GM12878 (cell line): ENCODE measurements around the gene FASN. TPM values are rescaled to one million over a fixed set of nuclear protein-coding genes. Genes with fewer than 3 reads are reported as not detected.

ENCODE experiments used
- ATAC-seq: fragments of 200-7000 bp; cut with Tn5 transposase; 3 replicates; pipeline ENCODE4 v1.9.1; 2020; ENCODE audit warnings: mild to moderate bottlenecking, moderate library complexity
- BruUV-seq: library from RNA; stranded (reverse); fragments of 400-500 nt; replicated peaks from 2 replicates; lab custom pipeline; 2021; lab: Mats Ljungman, UMichigan
- CTCF ChIA-PET: fragments of 300-600 bp; sonication (Branson Sonifier 250); formaldehyde crosslinking; extraction: SDS; loops from one replicate; lab custom pipeline; 2021; ENCODE audit warnings: inconsistent platforms; lab: Yijun Ruan, JAX
- POLR2A ChIA-PET: fragments of 350-600 bp; formaldehyde crosslinking; extraction: SDS; loops from one replicate; lab custom pipeline; 2021; ENCODE audit warnings: inconsistent platforms; lab: Charles Lee
- RAD21 ChIA-PET: fragments of 300-600 bp; sonication (Branson Sonifier 250); formaldehyde crosslinking; loops from one replicate; lab custom pipeline; 2023; ENCODE audit warnings: antibody characterized with exemption; ENCODE audit not compliant: unreplicated experiment; lab: Charles Lee
- SMC1A ChIA-PET: fragments of 300-600 bp; sonication (Branson Sonifier 250); formaldehyde crosslinking; loops from one replicate; lab custom pipeline; 2023; ENCODE audit not compliant: unreplicated experiment, uncharacterized antibody; lab: Charles Lee
- DNase-seq: peaks from one replicate; pipeline ENCODE4 v3.0.0-alpha.2; 2011; ENCODE audit warnings: low read depth, low spot score
- FAIRE-seq: peaks from 3 replicates; lab custom pipeline; 2011; peaks lifted over from hg19 to GRCh38; lab: Jason Lieb, UNC
- H2AFZ ChIP-seq: 2 replicates; pipeline ENCODE4 v1.6.0; 2011; ENCODE audit warnings: low read depth, low read length, control low read depth; ENCODE audit not compliant: control insufficient read depth
- H3K27ac ChIP-seq: 2 replicates; pipeline ENCODE4 v1.5.1; 2011; ENCODE audit warnings: control low read depth; ENCODE audit not compliant: control insufficient read depth, insufficient read depth
- H3K27me3 ChIP-seq, 2 experiments: replicated peaks in 1 of 2; 2 replicates each; pipeline versions ENCODE4 v1.6.0 to v1.6.1; 2011; ENCODE audit warnings: low read length in 1 of 2; ENCODE audit not compliant: control insufficient read depth in 2 of 2, insufficient read depth in 2 of 2
- H3K36me3 ChIP-seq, 2 experiments: 2 replicates each; pipeline ENCODE4 v1.5.1; 2011; ENCODE audit warnings: low read length in 1 of 2; ENCODE audit not compliant: control insufficient read depth in 2 of 2, insufficient read depth in 2 of 2
- H3K4me1 ChIP-seq: 2 replicates; pipeline ENCODE4 v1.6.1; 2011; ENCODE audit warnings: mild to moderate bottlenecking, low read length, moderate library complexity, mixed read lengths; ENCODE audit not compliant: control insufficient read depth, insufficient read depth
- H3K4me2 ChIP-seq: 2 replicates; pipeline ENCODE4 v1.6.0; 2011; ENCODE audit warnings: control low read depth; ENCODE audit not compliant: control insufficient read depth, insufficient read depth
- H3K4me3 ChIP-seq: fragments of 200-600 bp; sonication (generic); 2 replicates; pipeline ENCODE4 v1.5.1; 2016
- H3K79me2 ChIP-seq: 2 replicates; pipeline ENCODE4 v1.6.0; 2011; ENCODE audit warnings: low read length; ENCODE audit not compliant: control insufficient read depth, insufficient read depth
- H3K9ac ChIP-seq: 2 replicates; pipeline ENCODE4 v1.8.0; 2011; ENCODE audit warnings: low read length, control low read depth, mixed read lengths; ENCODE audit not compliant: control insufficient read depth, insufficient read depth
- H3K9me3 ChIP-seq: replicated peaks from 3 replicates; pipeline ENCODE4 v1.5.1; 2011; ENCODE audit warnings: mild to moderate bottlenecking, low read length; ENCODE audit not compliant: control insufficient read depth, insufficient read depth
- H4K20me1 ChIP-seq: 2 replicates; pipeline ENCODE4 v1.6.0; 2011; ENCODE audit not compliant: control insufficient read depth, insufficient read depth
- ATF2 ChIP-seq: IDR thresholded peaks from 2 replicates; pipeline ENCODE4 v1.6.1; 2012; ENCODE audit warnings: low read length, inconsistent platforms
- BCL3 ChIP-seq: IDR thresholded peaks from 2 replicates; pipeline ENCODE4 v1.6.1; 2011; ENCODE audit warnings: borderline replicate concordance, low read depth, mild to moderate bottlenecking, moderate library complexity, low read length; ENCODE audit not compliant: insufficient read depth, poor library complexity, severe bottlenecking
- BCLAF1 ChIP-seq: fragments of 450-650 bp; IDR thresholded peaks from 2 replicates; pipeline ENCODE4 v1.6.1; 2017; ENCODE audit warnings: antibody characterized with exemption, mild to moderate bottlenecking, moderate library complexity
- BHLHE40 ChIP-seq, 2 experiments: fragments of 450-650 bp in 1 of 2; IDR thresholded peaks; 2 replicates each; pipeline ENCODE4 v1.6.1; 2011 to 2017; ENCODE audit warnings: low read depth in 2 of 2, borderline replicate concordance in 1 of 2, improper control_type of control experiment in 1 of 2, low read length in 1 of 2, mild to moderate bottlenecking in 1 of 2
- CEBPB ChIP-seq, 2 experiments: fragments of 150-350 bp in 1 of 2; IDR thresholded peaks; 2 replicates each; pipeline ENCODE4 v1.6.1; 2012 to 2014; ENCODE audit warnings: low read depth in 2 of 2, low read length in 2 of 2, borderline replicate concordance in 1 of 2, inconsistent platforms in 1 of 2
- MYC ChIP-seq: IDR thresholded peaks from 2 replicates; pipeline ENCODE4 v1.6.1; 2011; ENCODE audit warnings: mild to moderate bottlenecking, low read length, moderate library complexity, inconsistent platforms; ENCODE audit not compliant: insufficient read depth, insufficient replicate concordance, insufficient read length, severe bottlenecking
- NFYA ChIP-seq: IDR thresholded peaks from 2 replicates; pipeline ENCODE4 v1.6.1; 2011; ENCODE audit warnings: low read depth, mild to moderate bottlenecking, low read length, improper control_type of control experiment, borderline replicate concordance
- STAT1 ChIP-seq: fragments of 450-650 bp; conservative IDR thresholded peaks from 2 replicates; pipeline ENCODE4 v1.6.1; 2014; ENCODE audit warnings: antibody characterized with exemption, mild to moderate bottlenecking
- SUZ12 ChIP-seq: fragments of 200-600 bp; sonication (generic); IDR thresholded peaks from one replicate; pipeline ENCODE4 v1.6.1; 2018; ENCODE audit warnings: antibody characterized with exemption, mild to moderate bottlenecking; ENCODE audit not compliant: unreplicated experiment
- USF2 ChIP-seq: IDR thresholded peaks from 2 replicates; pipeline ENCODE4 v1.6.1; 2011; ENCODE audit warnings: low read depth, low read length, improper control_type of control experiment, borderline replicate concordance
- WGBS: methylation state at CpG from one replicate; pipeline ENCODE4 v1.1.6; 2016; ENCODE audit warnings: low lambda C conversion rate; ENCODE audit not compliant: insufficient replicate concordance, insufficient coverage; ENCODE audit errors: missing lambda C conversion rate; 5-methylcytosine and 5-hydroxymethylcytosine counted together
- in situ Hi-C: fragments of 300-500 bp; cut with MboI; formaldehyde crosslinking; loops from 9 replicates; pipeline ENCODE4 v1.14.3; 2018; ENCODE audit warnings: mixed read lengths
- intact Hi-C: fragments of 100-400 bp; cut with micrococcal nuclease; formaldehyde crosslinking; loops from one replicate; pipeline ENCODE4 v1.14.2; 2022; ENCODE audit not compliant: unreplicated experiment
- polyA plus RNA-seq, 11 experiments: library from polyadenylated mRNA; depleted of rRNA in 4 of 11; unstranded in 6 of 11; stranded (reverse) in 5 of 11; fragments of >200 nt; fragmentation: Nextera tagmentation in 4 of 11; fragmentation: Illumina TruSeq in 1 of 11; extraction: Ambion mirVana in 4 of 11; extraction: Trizol in 1 of 11; gene quantifications; 1 replicate in 1 of 11; 2 replicates in 10 of 11; pipeline versions ENCODE4 v1.2.1 to v1.2.3, GENCODE V29; 2011 to 2016; ENCODE audit warnings: inconsistent platforms in 2 of 11, missing spikeins in 2 of 11, low read depth in 1 of 11
- total RNA-seq, 4 experiments: library from RNA; depleted of rRNA in 3 of 4; stranded (reverse); fragments of >200 nt in 3 of 4; fragmentation: Illumina TruSeq in 1 of 4; extraction: Trizol in 1 of 4; gene quantifications; 2 replicates each; pipeline versions ENCODE4 v1.2.1 to v1.2.3, GENCODE V29; 2013 to 2021

Gene FASN
- total and polyA plus RNA-seq, 10 of the 15 experiments (the other 5 are each of a cell fraction or from before 2014, with no cell fraction given), result 0.19 to 333 (median 30.4) TPM

GRCh38 chr17:82120148-82120547 is 22.1 kb upstream of the FASN start:
- TF ChIP-seq BCLAF1 (no peak), MYC (no peak), BCL3 (no peak), ATF2 (no peak), NFYA (no peak), CEBPB (IDR thresholded peaks at IDR 0.05; ENCODE audit: borderline replicate concordance in 1 of 2, low read depth in 2 of 2, low read length in 2 of 2) (no peak), STAT1 (no peak), SUZ12 (no peak), USF2 (no peak), BHLHE40 (IDR thresholded peaks at IDR 0.05; ENCODE audit: borderline replicate concordance in 1 of 2, low read depth in 2 of 2, low read length in 1 of 2) (no peak)
- TF ChIP-seq, all 136 proteins: peak for 0
- no peak overlapping the region for H3K9ac ChIP-seq
- POLR2A ChIA-PET, result no interaction called here
- H3K27me3 ChIP-seq, result no peaks in the 10 kb centered on the region
- H3K4me2 ChIP-seq, result no peak overlapping the region
- H3K36me3 ChIP-seq, result no peaks in the 10 kb centered on the region
- no peak overlapping the region for H3K27ac ChIP-seq
- BruUV-seq, result no TSS peak
- SMC1A ChIA-PET, result no interaction called here
- no peak overlapping the region for H3K4me3 ChIP-seq
- CTCF ChIA-PET, result no interaction called here
- in situ Hi-C loops (no loop called here), intact Hi-C loops (no loop called here)
- H4K20me1 ChIP-seq, result no peaks in the 10 kb centered on the region
- RAD21 ChIA-PET, result no interaction called here
- no peaks in the 10 kb centered on the region for H3K4me1 ChIP-seq
- no peaks in the 10 kb centered on the region for H3K9me3 ChIP-seq
- FAIRE-seq (no peak), DNase-seq (no peak), ATAC-seq (no peak)
- no peaks in the 10 kb centered on the region for H3K79me2 ChIP-seq
- WGBS, result 70% methylated on average over 12 of the region's 12 CpGs
- H2AFZ ChIP-seq, result no peak overlapping the region
